WI38 (cell line): ENCODE measurements around the gene POU3F1.

ENCODE experiments used
- H3K4me3 ChIP-seq: 2 replicates; pipeline ENCODE4 v1.5.1; 2011; ENCODE audit warnings: low read depth, mild to moderate bottlenecking, control low read depth, low read length
- CTCF ChIP-seq: IDR thresholded peaks from 2 replicates; pipeline ENCODE4 v1.5.1; 2012; ENCODE audit warnings: low read depth, mild to moderate bottlenecking, control low read depth, low read length

The POU3F1 gene

GRCh38 chr1:38000529-38001455 lies 45.8 kb downstream of the POU3F1 start:
- H3K4me3 ChIP-seq: peak overlapping the region; percentile 27
- TF ChIP-seq CTCF: no peak

- TF ChIP-seq CTCF: no peak
- peak overlapping the region; percentile 27 for H3K4me3 ChIP-seq
Observed at GRCh38 chr1:38000233-38000528, 46.4 kb downstream of the POU3F1 start.

GRCh38 chr1:37999430-38000232 lies 47.0 kb downstream of the POU3F1 start:
- TF ChIP-seq CTCF: no peak
- peak overlapping the region; percentile 27 for H3K4me3 ChIP-seq

- no peak for TF ChIP-seq CTCF
- H3K4me3 ChIP-seq: no peak overlapping the region
Observed at GRCh38 chr1:37998913-37999429, 47.6 kb downstream of the POU3F1 start.

- no peak for TF ChIP-seq CTCF
- no peak overlapping the region for H3K4me3 ChIP-seq
Observed at GRCh38 chr1:37998089-37998808, 48.3 kb downstream of the POU3F1 start.

- no peak for TF ChIP-seq CTCF
- no peak overlapping the region for H3K4me3 ChIP-seq
Observed at GRCh38 chr1:37997256-37998088, 49.1 kb downstream of the POU3F1 start.
